NCI-H748 (cell line): ENCODE measurements around the gene RGS3.
"Not testable (repeated sequence)": the region's sequence is repeated elsewhere in the genome, so short reads cannot be mapped to it uniquely, and the experiment has no call there.

Source experiments
- DNase-seq: peaks from one replicate; lab custom pipeline; 2025; ENCODE audit not compliant: unreplicated experiment; lab: John Stamatoyannopoulos, UW

The RGS3 gene

DNA sequence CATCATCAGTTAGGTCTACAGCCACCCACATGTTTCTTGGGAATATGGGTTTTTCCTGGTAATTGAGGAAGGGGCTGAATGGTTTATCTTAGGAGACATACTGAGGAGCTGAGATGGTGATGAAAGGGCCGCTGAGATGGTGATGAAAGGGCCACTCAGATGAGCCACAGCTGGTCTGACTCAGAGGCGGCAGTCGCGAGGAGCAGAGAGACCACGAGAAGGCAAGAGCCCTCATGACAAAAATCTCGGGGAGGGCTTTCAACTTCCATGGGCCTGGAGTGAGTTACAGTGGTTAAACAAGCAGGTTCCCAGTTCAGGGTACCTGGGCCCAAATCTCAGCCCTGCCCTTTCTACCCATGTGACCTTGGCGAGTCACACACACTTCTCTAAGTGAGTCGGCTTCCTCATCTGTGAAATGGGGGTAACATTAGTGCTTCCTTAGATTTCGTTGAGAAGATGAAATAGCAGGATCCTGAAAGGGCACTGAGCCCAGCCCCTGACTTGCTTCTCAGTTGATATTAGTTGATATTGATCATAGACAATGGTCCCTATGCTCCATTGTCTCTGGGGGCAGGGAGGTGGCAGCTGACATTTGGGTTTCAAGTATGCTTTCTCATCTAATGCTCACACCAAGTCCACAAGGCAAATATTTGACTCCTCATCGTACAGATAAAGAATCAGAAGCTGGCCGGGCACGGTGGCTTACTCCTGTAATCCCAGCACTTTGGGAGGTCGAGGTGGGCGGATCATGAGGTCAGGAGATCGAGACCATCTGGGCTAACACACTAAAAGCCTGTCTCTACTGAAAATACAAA is 169.5 kb downstream of the RGS3 start:
- DNase-seq, result no peak

GRCh38 chr9:113633782-113634595 is 170.5 kb downstream of the RGS3 start:
- DNase-seq, result no peak

DNA sequence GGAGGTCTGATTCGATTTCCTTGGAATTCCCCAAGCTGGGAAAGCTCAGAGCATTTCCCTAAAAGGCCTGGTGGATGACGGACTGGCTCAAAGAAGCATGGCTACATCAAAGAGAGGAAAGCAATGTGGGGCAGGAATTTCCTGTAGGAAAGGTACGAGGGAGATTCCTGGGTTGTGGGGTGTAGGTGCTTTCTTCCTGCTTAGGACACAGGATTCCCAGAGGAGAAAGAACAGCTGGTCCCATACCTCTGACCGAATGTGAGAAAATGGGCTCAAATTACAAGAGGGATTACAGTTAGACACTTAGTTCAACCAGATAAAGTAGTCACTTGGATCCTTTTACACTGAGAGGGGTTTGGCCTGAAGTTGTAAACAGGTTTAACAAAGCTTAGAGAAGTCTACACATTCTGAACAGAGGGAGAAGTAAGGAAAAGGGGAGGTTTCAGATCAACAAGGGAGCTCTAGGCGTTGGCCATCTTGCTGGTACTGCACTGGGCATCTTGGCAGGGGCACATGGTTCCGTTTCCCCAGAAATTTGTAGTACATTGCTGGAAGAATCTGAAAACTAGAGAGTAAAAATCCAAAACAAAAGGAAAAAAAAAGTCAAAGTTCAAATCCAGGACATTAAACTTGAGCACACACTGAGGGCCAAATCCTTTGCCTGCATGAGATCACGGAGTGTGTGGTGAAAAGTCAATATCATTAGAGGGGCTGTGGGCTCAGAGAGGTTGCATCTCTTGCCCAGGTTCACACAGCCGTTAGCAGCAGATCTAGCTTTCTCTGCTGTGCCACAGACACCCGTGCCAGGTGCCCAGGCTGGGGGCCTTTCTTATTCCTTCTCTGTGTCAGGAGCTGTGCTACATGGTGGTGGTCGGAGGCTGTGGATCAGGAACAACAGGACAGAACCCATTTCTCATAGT is 171.3 kb downstream of the RGS3 start:
- no peak for DNase-seq

GRCh38 chr9:113635586-113635985 is 172.1 kb downstream of the RGS3 start:
- no peak for DNase-seq

GRCh38 chr9:113636165-113636564 is 172.6 kb downstream of the RGS3 start:
- DNase-seq, result no peak

- DNase-seq, result no peak
Measured at GRCh38 chr9:113636693-113637092, 173.2 kb downstream of the RGS3 start.

DNA sequence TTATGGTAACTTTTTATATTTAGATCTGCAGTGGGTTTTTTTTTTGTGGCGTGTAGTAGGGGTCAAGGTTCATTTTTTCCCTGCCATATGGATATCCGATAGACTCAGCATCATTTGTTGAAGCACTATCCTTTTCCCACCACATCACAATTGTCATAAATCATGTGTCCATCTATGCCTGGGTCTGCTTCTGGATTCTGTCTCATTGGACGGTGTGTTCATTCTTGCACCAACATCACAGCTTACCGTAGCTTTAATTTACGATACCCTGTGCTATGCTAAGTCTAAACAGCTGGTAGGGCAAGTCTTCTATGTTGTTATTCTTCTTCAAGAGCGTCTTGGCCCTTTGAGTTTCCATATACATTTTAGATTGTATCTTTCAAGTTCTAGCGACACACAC is 175.0 kb downstream of the RGS3 start:
- DNase-seq, result no peak

DNA sequence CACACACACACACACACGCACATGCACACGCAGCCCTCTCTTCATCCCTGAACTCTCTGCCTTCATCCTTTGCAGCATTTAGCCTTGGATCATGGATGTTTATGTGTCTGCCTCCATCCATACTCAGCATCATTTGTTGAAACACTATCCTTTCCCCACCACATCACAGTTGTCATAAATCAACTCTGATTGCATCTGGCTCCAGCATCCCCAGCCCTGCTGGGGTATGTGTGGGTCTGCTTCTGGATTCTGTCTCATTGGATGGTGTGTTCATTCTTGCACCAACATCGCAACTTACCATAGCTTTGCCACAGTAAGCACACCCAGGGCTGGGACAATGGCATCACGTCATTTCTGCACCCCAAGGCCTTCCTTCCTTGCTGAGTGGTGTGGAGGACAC is 175.4 kb downstream of the RGS3 start:
- DNase-seq, result no peak

- DNase-seq, result not testable (repeated sequence)
Measured at GRCh38 chr9:113639411-113639970, 176.0 kb downstream of the RGS3 start.

GRCh38 chr9:113640418-113640817 is 176.9 kb downstream of the RGS3 start:
- no peak for DNase-seq

DNA sequence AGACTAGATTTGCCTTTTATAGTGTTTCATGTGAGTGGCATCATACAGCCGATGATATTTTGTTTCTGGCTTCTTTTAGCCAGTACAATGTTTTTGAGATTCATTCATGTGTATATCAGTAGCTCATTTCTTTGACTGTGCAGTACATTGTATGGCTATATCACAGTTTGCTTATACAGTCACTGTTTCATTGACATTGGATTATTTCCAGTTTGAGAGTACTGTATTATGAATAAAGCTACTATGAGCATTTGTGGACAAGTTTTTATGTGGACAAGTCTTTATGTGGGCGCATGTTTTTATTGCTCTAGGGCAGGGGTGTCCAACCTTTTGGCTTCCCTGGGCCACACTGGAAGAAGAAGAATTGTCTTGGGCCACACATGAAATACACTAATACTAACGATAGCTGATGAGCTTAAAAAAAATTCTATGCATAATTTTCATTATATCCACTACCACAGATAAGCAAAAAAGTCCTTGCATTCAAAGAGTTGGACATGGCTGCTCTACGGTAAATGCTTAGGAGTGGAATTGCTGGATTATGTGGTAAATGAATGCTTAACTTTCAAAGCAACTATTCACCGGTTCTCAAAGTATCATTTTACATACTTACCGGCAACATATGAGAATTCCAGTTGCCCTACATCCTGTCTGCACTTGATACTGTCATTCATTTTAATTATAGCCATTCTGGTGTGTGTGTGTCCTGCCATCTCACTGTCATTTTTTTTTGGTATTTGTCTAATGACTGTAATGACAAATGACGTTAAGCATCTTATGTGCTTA is 177.8 kb downstream of the RGS3 start:
- DNase-seq, result peak; percentile 25

DNA sequence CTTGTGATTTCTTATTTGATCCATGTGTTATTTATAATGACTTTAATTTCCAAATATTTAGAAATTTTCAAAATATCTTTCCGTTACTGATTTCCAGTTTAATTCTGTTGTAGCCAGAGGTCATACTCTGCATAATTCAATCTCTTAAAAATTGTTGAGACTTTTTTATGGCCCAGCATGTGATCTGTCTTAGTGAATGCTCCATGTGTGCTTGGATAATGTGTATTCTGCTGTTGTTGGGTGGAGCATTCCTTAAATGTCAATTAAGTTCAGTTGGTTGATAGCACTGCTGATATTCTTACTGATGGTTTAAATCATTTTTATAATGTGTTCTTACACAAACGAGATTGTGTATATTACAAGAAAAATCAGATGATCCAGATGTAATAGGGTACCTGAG is 180.8 kb downstream of the RGS3 start:
- no peak for DNase-seq

- no peak for DNase-seq
Measured at GRCh38 chr9:113645227-113645977, 181.9 kb downstream of the RGS3 start.

DNA sequence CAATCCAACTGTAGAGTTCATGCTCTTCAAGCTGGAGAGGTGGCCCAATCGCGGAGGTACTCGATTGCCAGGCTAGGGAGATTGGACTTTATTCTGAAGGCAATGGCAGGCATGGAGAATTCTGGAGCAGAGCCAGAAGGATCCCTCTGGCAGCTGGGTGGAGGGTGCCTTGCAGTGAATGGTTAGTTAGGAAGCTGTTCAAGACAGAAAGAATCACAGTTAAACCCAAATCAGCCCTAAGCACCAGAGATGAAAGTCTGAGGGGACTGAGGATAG is 182.4 kb downstream of the RGS3 start:
- no peak for DNase-seq

- DNase-seq, result no peak
Measured at GRCh38 chr9:113646491-113646890, 183.0 kb downstream of the RGS3 start.
